Lower lobe of right lung (tissue), 2 donors: ENCODE results near the gene RPS25. TPM values are rescaled to one million over a fixed set of nuclear protein-coding genes. Genes with fewer than 3 reads are reported as not detected.

Experiments used
- ATAC-seq, 2 donors: fragments of 200-7000 bp; cut with Tn5 transposase; one replicate each; pipeline ENCODE4 v1.9.1; 2020 to 2022; ENCODE audit warnings: mild to moderate bottlenecking in 2 of 2, moderate library complexity in 2 of 2
- DNase-seq: peaks from one replicate; pipeline ENCODE4 v3.0.0-alpha.2; 2020
- H3K27ac ChIP-seq: fragments of 200-600 bp; one replicate; pipeline ENCODE4 v1.8.0; 2022
- H3K27me3 ChIP-seq: fragments of 200-600 bp; one replicate; pipeline ENCODE4 v1.8.0; 2022; ENCODE audit warnings: low read depth
- H3K36me3 ChIP-seq: fragments of 200-600 bp; one replicate; pipeline ENCODE4 v1.8.0; 2022; ENCODE audit warnings: mild to moderate bottlenecking
- H3K4me1 ChIP-seq: fragments of 200-600 bp; one replicate; pipeline ENCODE4 v1.8.0; 2022
- H3K4me3 ChIP-seq: fragments of 200-600 bp; one replicate; pipeline ENCODE4 v1.8.0; 2022; ENCODE audit warnings: mild to moderate bottlenecking
- H3K9me3 ChIP-seq: fragments of 200-600 bp; one replicate; pipeline ENCODE4 v1.8.0; 2022
- CTCF ChIP-seq: fragments of 200-600 bp; IDR thresholded peaks from one replicate; pipeline ENCODE4 v1.8.0; 2022; ENCODE audit warnings: antibody characterized with exemption, mild to moderate bottlenecking
- intact Hi-C: fragments of 100-400 bp; cut with DNase I; formaldehyde crosslinking; loops from one replicate; pipeline ENCODE4 v1.11.0; 2022
- total RNA-seq: library from RNA; stranded (reverse); fragmentation: NEBNext Ultra II Directional; extraction: Animal tissue kit (Norgen Biotek cat#: 25700); gene quantifications from one replicate; pipeline ENCODE4 v1.2.1, GENCODE V29; 2021
- donor health status: DM: no; HTN: yes; CAD: no; lungs with severe emphysema.

Gene RPS25
- total RNA-seq, 1 donor from 2014 or later = 878 TPM

GRCh38 chr11:119028346-119029068 lies 10.4 kb upstream of the RPS25 start:
- Histone ChIP-seq H3K4me3 (no peak overlapping the region), H3K9me3 (no peaks in the 10 kb centered on the region), H3K4me1 (peaks cover 37% of the 10 kb centered on the region), H3K36me3 (peaks cover 36% of the 10 kb centered on the region), H3K27ac (peak overlapping the region; percentile 25), H3K27me3 (no peaks in the 10 kb centered on the region)
- intact Hi-C loops = no loop called here
- DNase-seq (no peak), ATAC-seq (no peak)
- TF ChIP-seq CTCF = no peak

GRCh38 chr11:119027561-119028345 lies 9.6 kb upstream of the RPS25 start:
- Histone ChIP-seq H3K9me3 (no peaks in the 10 kb centered on the region), H3K27ac (no peak overlapping the region), H3K36me3 (peaks cover 44% of the 10 kb centered on the region), H3K27me3 (no peaks in the 10 kb centered on the region), H3K4me3 (no peak overlapping the region), H3K4me1 (peaks cover 37% of the 10 kb centered on the region)
- DNase-seq (no peak), ATAC-seq (no peak)
- intact Hi-C loops = no loop called here
- TF ChIP-seq CTCF = no peak

- H3K4me1 ChIP-seq = peaks cover 38% of the 10 kb centered on the region
- H3K36me3 ChIP-seq = peaks cover 51% of the 10 kb centered on the region
These were observed 8.8 kb upstream of the RPS25 start for GRCh38 chr11:119026970-119027369.

GRCh38 chr11:119025978-119026766 lies 8.0 kb upstream of the RPS25 start:
- no peak overlapping the region for H3K4me3 ChIP-seq
- ATAC-seq (no peak), DNase-seq (no peak)
- no peaks in the 10 kb centered on the region for H3K27me3 ChIP-seq
- no peak for TF ChIP-seq CTCF
- H3K4me1 ChIP-seq = peaks cover 43% of the 10 kb centered on the region
- intact Hi-C loops = no loop called here
- peaks cover 59% of the 10 kb centered on the region for H3K36me3 ChIP-seq
- H3K27ac ChIP-seq = no peak overlapping the region
- no peaks in the 10 kb centered on the region for H3K9me3 ChIP-seq

More at GRCh38 chr11:119026970-119027369, 8.8 kb upstream of the RPS25 start:
- no peak overlapping the region for H3K27ac ChIP-seq
- no peaks in the 10 kb centered on the region for H3K27me3 ChIP-seq
- ATAC-seq (no peak), DNase-seq (no peak)
- intact Hi-C loops = no loop called here
- no peak overlapping the region for H3K4me3 ChIP-seq
- TF ChIP-seq CTCF = no peak
- no peaks in the 10 kb centered on the region for H3K9me3 ChIP-seq

GRCh38 chr11:119025541-119025940 lies 7.4 kb upstream of the RPS25 start:
- Histone ChIP-seq H3K4me3 (no peak overlapping the region), H3K27ac (peak overlapping the region; percentile 42), H3K36me3 (peaks cover 64% of the 10 kb centered on the region), H3K27me3 (no peaks in the 10 kb centered on the region), H3K9me3 (no peaks in the 10 kb centered on the region), H3K4me1 (peaks cover 47% of the 10 kb centered on the region)
- DNase-seq (no peak), ATAC-seq (no peak)
- no peak for TF ChIP-seq CTCF
- intact Hi-C loops = no loop called here
